ENCODE measurements around the gene BROX. TPM values are rescaled to one million over a fixed set of nuclear protein-coding genes. Genes with fewer than 3 reads are reported as not detected.
"Not testable (repeated sequence)": the region's sequence is repeated elsewhere in the genome, so short reads cannot be mapped to it uniquely, and the experiment has no call there.

The BROX gene, protein sequence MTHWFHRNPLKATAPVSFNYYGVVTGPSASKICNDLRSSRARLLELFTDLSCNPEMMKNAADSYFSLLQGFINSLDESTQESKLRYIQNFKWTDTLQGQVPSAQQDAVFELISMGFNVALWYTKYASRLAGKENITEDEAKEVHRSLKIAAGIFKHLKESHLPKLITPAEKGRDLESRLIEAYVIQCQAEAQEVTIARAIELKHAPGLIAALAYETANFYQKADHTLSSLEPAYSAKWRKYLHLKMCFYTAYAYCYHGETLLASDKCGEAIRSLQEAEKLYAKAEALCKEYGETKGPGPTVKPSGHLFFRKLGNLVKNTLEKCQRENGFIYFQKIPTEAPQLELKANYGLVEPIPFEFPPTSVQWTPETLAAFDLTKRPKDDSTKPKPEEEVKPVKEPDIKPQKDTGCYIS
- 64.3 and 99.1 TPM in 2 replicates for total RNA-seq (2021)
- percentile 93 among the genes with signal in this experiment for Bru-seq, nascent RNA
- percentile 95 among the genes with signal in this experiment for BruChase-seq, experiment 1, labeled RNA remaining after a 2-hour chase
- percentile 96 among the genes with signal in this experiment for BruChase-seq, experiment 2, labeled RNA remaining after a 6-hour chase
- long read RNA-seq, full-length matches to known transcripts = 26 of 91 reads
- long read RNA-seq, partial matches to known transcripts = 15 of 91 reads
- long read RNA-seq, other reads (novel, unspliced or antisense) = 50 of 91 reads

DNA sequence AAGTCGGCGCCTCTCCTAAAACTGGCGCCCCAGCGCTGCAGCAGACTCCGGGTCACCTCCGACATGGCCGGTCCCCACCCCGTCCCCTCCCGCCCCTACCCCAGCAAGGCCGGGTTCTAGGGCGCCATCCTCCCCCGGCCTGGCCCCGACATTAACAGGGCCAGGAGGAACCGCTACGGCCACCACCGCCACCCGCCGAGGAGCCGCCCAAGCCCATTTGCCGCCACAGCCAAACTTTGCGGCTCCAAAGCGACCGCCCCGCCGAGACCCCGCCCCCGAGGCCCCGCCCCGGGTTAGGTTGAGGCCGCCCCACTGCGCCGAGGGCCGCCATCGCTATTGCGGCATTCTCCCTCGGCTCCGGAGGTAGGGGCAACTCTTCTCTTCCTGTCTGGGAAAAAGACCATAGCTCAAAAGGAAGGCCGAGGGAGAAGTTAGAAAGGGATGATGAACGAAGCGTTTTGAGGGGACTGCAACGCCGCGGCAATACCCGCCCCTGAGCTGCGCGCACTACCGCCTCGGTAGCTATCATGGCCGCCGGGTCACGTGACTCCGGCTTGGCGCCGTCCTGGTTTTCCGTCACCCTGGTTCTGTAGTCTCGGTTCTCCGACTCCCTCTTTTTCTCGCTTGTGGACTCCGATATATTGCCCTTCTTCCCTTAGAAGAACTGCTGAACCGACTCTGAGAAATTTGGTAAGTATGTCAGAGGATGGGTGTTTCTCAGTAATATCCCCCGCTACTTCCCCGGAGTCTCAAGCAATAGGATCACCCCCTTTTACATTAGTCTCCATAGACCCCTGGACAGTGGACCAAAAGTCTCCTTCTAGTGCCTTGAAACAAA lies at the start of gene BROX, which contains the start of gene AIDA:
Gene BROX, plus strand, starts transcription at position 312 of the 838 bp plus-strand sequence. CDS start 3,136 bp downstream, outside the sequence.
Gene AIDA, minus strand, starts transcription at position 239 of the 838 bp plus-strand sequence. Its CDS starts 174 bp downstream, at position 65.
- Histone ChIP-seq H4K20me1 (ENCODE audit: insufficient read depth) (no peaks in the 10 kb centered on the region), H3K9me3 (ENCODE audit: insufficient read depth, low read depth) (no peaks in the 10 kb centered on the region), H2AFZ (peak within 1 kb of the TSS; percentile 100), H3K36me3 (ENCODE audit: low read depth) (peaks cover 9% of the 10 kb centered on the region), H3K9me2 (ENCODE audit: insufficient read depth) (no peaks in the 10 kb centered on the region), H3K27ac (peak within 1 kb of the TSS; percentile 87), H3K4me1 (replicated peaks; ENCODE audit: insufficient read depth) (peaks cover 15% of the 10 kb centered on the region), H3K27me3 (ENCODE audit: insufficient read depth, low read depth) (no peaks in the 10 kb centered on the region), H3K4me2 (peak within 1 kb of the TSS; percentile 82), H3K4me3 (peak within 1 kb of the TSS; percentile 89), H3K79me2 (ENCODE audit: low read depth) (peaks cover 49% of the 10 kb centered on the region), H3F3A (ENCODE audit: insufficient read depth, low read depth) (peaks cover 37% of the 10 kb centered on the region)
- POLR2A ChIA-PET (ENCODE audit: unreplicated experiment) = interaction anchor here (0.6 to 0.7 kb wide), 5 partner anchors 64 to 989 kb away, joined by 3 to 12 read pairs (median 3); partner anchors contain the start of gene TAF1A
- TSS peak; percentile 50 for BruUV-seq (replicated peaks)
- DNase-seq = peak; percentile 64 to 97
- CTCF ChIA-PET = no interaction called here
- intact Hi-C loops (cut with micrococcal nuclease; ENCODE audit: unreplicated experiment) = loop anchor here (1.0 kb wide), 2 partner anchors 68 to 247 kb away; no protein-coding TSS in a partner anchor
- TF ChIP-seq, protein P1, sequence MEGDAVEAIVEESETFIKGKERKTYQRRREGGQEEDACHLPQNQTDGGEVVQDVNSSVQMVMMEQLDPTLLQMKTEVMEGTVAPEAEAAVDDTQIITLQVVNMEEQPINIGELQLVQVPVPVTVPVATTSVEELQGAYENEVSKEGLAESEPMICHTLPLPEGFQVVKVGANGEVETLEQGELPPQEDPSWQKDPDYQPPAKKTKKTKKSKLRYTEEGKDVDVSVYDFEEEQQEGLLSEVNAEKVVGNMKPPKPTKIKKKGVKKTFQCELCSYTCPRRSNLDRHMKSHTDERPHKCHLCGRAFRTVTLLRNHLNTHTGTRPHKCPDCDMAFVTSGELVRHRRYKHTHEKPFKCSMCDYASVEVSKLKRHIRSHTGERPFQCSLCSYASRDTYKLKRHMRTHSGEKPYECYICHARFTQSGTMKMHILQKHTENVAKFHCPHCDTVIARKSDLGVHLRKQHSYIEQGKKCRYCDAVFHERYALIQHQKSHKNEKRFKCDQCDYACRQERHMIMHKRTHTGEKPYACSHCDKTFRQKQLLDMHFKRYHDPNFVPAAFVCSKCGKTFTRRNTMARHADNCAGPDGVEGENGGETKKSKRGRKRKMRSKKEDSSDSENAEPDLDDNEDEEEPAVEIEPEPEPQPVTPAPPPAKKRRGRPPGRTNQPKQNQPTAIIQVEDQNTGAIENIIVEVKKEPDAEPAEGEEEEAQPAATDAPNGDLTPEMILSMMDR (conservative IDR thresholded peaks at IDR 0.05) = no peak
- no peak for TF ChIP-seq EZH2 (IDR thresholded peaks at IDR 0.05; ENCODE audit: low read depth)

DNA sequence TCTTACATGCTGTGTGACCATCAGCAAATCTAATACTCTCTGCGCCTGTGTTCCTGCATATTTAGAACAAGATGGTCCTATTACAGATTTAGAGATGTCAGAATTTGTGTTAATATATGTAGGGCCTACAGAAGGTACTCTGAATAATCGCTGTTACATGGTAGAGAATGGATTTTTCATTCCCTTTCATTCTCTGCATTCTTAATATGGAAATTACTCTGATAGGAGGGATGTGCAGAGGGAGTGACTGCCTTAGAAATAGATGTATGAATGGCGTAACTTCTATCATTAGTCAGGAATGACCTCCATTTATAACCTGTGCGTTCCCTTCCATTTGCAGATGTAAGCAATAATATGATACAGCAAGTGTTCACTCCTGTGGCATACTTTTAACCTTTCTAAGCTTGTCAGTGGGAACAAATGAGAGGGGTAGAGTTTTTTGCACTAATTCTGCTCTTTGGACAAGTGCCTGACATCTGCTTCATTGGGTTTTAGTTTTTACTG lies 48.9 kb upstream of the BROX start:
- no peak for DNase-seq
- Histone ChIP-seq H3K27me3 (ENCODE audit: insufficient read depth, low read depth) (no peaks in the 10 kb centered on the region), H3K4me2 (no peak overlapping the region), H3K9me2 (ENCODE audit: insufficient read depth) (no peaks in the 10 kb centered on the region), H3K9me3 (ENCODE audit: insufficient read depth, low read depth) (no peaks in the 10 kb centered on the region), H2AFZ (no peak overlapping the region), H3K4me1 (replicated peaks; ENCODE audit: insufficient read depth) (no peaks in the 10 kb centered on the region), H3K36me3 (ENCODE audit: low read depth) (peaks cover 57% of the 10 kb centered on the region), H3F3A (ENCODE audit: insufficient read depth, low read depth) (peaks cover 3% of the 10 kb centered on the region), H3K79me2 (ENCODE audit: low read depth) (no peaks in the 10 kb centered on the region), H3K27ac (no peak overlapping the region), H4K20me1 (ENCODE audit: insufficient read depth) (no peaks in the 10 kb centered on the region), H3K4me3 (no peak overlapping the region)
- ChIA-PET CTCF (no interaction called here), POLR2A (ENCODE audit: unreplicated experiment) (no interaction called here)
- no peak for TF ChIP-seq EZH2 (IDR thresholded peaks at IDR 0.05; ENCODE audit: low read depth)
- TF ChIP-seq, protein P1 (conservative IDR thresholded peaks at IDR 0.05) = no peak
- no TSS peak for BruUV-seq (replicated peaks)
- intact Hi-C loops (cut with micrococcal nuclease; ENCODE audit: unreplicated experiment) = no loop called here

DNA sequence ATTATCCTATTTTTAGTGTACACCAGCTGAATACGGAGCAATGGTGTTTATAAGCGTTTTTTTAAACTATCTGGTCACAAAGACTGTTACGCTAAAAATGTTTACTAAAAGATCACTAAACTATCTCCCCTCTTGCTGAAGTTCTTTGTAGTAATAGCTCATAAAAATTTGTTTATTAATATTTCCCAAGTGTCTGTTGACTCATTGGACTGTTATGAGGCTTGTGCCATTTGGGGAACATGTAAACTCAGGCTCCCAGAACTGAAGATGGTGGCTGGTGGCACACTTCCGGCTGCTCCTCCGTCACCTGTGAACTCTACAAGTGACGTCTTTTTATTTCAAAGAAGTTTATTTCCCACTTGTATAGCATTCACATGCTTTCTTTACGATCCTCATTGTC lies 46.4 kb upstream of the BROX start:
- BruUV-seq (replicated peaks) = no TSS peak
- intact Hi-C loops (cut with micrococcal nuclease; ENCODE audit: unreplicated experiment) = no loop called here
- Histone ChIP-seq H3K36me3 (ENCODE audit: low read depth) (peaks cover 34% of the 10 kb centered on the region), H3K4me3 (no peak overlapping the region), H3K9me2 (ENCODE audit: insufficient read depth) (no peaks in the 10 kb centered on the region), H3K79me2 (ENCODE audit: low read depth) (no peaks in the 10 kb centered on the region), H3K4me1 (replicated peaks; ENCODE audit: insufficient read depth) (no peaks in the 10 kb centered on the region), H3F3A (ENCODE audit: insufficient read depth, low read depth) (peaks cover 3% of the 10 kb centered on the region), H3K4me2 (no peak overlapping the region), H4K20me1 (ENCODE audit: insufficient read depth) (no peaks in the 10 kb centered on the region), H3K9me3 (ENCODE audit: insufficient read depth, low read depth) (no peaks in the 10 kb centered on the region), H3K27ac (no peak overlapping the region), H2AFZ (no peak overlapping the region), H3K27me3 (ENCODE audit: insufficient read depth, low read depth) (no peaks in the 10 kb centered on the region)
- no peak for TF ChIP-seq EZH2 (IDR thresholded peaks at IDR 0.05; ENCODE audit: low read depth)
- TF ChIP-seq, protein P1 (conservative IDR thresholded peaks at IDR 0.05) = no peak
- POLR2A ChIA-PET (ENCODE audit: unreplicated experiment) = interaction anchor here (0.7 kb wide), 1 partner anchor 211 kb away, joined by 3 read pairs; no protein-coding TSS in a partner anchor
- CTCF ChIA-PET = no interaction called here
- DNase-seq = no peak

DNA sequence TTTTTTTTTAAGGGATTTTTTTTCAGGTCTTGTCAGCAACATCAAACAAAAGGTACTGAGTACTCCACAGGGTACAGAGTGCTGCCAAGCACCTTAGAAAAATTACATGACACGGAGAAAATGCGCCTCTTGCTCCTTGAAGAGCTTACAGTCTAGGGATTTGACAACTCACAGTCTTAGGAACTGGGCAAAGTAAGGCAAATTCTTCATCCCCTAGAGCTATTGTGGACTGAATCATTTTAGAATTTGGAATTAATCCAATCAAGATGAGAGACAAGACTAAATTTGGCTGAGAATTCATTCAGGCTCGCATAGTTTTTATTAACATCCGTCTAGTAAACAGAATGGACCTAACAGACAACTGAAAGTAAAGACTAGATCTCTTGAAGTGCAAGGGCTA lies 44.2 kb upstream of the BROX start:
- intact Hi-C loops (cut with micrococcal nuclease; ENCODE audit: unreplicated experiment); CTCF ChIA-PET; BruUV-seq (replicated peaks); H3K4me1 ChIP-seq (replicated peaks; ENCODE audit: insufficient read depth); H2AFZ ChIP-seq; H3K4me3 ChIP-seq; DNase-seq; POLR2A ChIA-PET (ENCODE audit: unreplicated experiment); H3K27ac ChIP-seq; H3K9me3 ChIP-seq (ENCODE audit: insufficient read depth, low read depth); H3K79me2 ChIP-seq (ENCODE audit: low read depth); H3F3A ChIP-seq (ENCODE audit: insufficient read depth, low read depth); H3K4me2 ChIP-seq; H3K27me3 ChIP-seq (ENCODE audit: insufficient read depth, low read depth); H3K9me2 ChIP-seq (ENCODE audit: insufficient read depth); H4K20me1 ChIP-seq (ENCODE audit: insufficient read depth): not testable (repeated sequence)
- H3K36me3 ChIP-seq (ENCODE audit: low read depth) = peaks cover 22% of the 10 kb centered on the region; the same call in 1 of the 2 replicates
